NCI-H2196 (cell line): Measurements from ENCODE around the gene S100A14.
A peak's percentile ranks its signal among the peaks of the same experiment; 100 is the strongest.

Experiments
- DNase-seq: peaks from one replicate; lab custom pipeline; 2025; ENCODE audit not compliant: unreplicated experiment; lab: John Stamatoyannopoulos, UW

S100A14 gene

DNA sequence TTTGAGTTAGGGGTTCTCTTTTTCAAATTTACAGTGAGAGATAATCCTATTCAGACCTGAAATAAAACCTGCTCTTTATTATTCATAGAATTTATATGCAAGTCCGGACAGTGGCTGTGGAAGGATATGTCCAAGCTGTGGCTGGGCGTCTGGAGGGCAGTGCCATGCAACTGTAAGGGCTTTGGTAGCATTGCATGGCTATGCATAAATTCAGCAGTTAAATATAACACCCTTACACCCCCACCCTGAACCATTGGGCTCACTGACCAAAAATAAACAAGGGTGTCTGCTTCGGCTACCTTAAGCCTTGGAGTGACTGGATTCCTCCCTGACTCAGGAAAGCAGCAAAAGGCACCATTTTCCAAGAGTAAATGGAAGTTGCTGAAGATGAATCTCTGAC is 23.2 kb upstream of the S100A14 start:
- DNase-seq: no peak

DNA sequence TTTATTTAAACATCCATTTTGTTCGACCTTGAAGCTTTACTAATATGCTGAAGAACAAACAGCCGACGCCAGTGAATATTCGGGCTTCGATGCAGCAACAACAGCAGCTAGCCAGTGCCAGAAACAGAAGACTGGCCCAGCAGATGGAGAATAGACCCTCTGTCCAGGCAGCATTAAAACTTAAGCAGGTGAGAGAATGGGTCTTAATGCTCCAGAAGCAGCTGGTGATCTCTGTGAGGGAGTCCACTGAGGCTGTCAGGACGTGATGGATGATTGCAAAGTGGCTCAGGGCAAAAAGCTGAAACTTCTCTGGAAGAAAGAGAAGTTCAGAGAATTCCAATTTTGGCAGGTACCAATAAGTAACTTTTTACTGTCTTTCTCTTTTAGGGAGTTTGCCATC is 22.1 kb upstream of the S100A14 start:
- DNase-seq: no peak

DNA sequence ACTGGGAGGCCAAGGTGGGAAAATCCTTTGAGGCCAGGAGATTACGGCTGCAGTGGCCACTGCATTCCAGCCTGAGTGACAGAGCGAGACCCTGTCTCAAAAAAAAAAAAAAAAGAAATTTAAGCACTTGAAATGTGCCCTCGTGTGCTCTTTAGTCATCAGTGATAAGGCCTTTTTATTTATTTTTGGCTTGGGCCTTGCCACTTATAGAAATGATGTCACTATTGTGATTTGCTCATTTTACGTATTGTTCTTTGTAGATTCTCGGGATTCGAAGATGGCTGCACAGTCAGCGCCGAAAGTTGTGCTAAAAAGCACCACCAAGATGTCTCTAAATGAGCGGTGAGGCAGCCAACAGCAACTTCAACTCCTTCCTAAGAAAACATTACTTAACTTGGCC is 20.2 kb upstream of the S100A14 start:
- no peak for DNase-seq

DNA sequence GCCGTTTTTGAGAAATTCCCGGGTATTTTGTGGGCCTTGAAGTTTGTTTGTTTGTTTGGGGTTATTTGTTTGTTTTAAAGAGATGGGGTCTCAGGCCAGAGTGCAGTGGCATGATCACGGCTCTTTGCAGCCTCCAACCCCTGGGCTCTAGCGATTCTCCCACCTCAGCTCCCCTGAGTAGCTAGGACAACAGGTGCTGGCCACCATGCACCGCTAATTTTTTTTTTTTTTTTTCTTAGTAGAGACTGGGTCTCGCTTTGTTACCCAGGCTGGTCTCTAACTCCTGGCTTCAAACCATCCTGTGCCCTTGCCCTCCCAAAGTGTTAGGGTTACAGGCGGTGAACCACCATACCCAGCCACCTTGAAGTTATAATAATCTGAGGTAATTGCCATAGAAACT is 19.7 kb upstream of the S100A14 start:
- no peak for DNase-seq

DNA sequence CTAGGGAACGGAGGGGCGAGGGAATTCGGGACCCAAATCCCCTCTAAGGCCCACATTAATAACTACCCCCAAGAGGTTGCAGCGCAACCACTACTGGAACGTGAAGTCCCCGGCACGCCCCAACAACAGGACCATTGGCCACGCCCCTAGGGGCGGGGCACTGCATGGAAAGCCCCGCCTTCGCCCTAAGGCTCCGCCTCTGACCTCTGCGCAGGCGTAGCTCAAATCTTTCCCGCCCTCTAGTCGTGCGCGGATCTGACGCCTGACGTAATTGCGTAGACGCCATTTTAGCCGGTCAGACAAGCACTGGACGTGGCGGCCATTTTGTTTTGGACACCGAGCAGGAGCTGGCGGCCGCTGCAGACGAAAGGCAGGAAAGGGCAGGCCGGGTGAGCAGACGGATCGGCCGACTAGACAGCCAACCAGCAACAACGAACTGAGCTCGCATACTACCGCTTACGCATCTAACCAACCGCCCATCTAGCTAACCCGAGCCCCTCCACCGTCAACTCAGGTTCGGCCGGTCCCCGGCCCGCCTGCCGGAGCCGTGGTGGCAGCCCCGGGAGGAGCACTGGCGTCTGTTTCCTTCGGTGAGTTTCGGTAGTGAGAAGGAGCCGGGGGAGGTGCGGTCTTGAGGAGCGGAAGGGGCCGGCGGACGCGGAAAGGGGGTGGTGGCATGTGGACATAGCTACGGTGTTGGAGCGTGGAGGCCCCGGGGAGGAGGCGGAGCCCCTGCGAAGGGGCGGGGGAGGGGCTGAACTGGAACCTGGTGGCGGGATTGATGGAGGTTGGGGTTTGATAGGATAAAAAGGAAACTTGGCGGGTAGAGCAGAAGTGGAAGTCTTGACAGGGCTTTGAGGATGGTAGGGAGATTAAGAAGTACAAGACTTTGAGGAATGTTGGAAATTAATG is 17.9 kb upstream of the S100A14 start, which contains the start of gene CHTOP:
Gene CHTOP, plus strand, starts transcription at position 313 of the 912 bp plus-strand sequence. CDS start 2,523 bp downstream, outside the sequence.
- DNase-seq: peak; percentile 98

DNA sequence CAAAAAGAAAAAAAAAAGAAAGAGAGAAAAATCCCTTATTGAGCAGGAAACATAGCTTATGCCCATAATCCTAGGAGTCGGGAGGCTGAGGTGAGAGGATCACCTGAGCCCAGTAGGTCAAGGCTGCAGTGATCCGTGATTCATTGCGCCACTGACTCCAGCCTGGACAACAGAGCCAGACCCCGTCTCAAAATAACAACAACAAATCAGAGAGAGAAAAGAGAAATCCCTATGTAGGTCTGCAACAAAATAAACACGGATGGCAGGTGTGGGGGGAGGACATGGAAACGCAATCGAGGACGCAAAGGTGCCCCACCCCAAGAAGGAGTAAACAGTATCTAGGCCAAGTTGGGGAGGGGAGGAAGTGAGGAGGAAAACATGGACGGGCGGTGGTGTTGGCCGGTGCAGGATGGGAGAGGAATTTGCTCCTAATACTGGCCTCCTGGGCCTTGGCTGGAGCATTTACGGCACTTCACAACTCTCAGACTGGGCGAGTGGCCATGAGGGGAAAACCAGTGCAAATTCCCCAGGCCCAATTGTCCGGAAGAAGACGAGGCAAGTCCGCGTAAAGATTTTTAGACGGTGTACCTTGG is 17.1 kb upstream of the S100A14 start:
- peak; percentile 75 for DNase-seq

DNA sequence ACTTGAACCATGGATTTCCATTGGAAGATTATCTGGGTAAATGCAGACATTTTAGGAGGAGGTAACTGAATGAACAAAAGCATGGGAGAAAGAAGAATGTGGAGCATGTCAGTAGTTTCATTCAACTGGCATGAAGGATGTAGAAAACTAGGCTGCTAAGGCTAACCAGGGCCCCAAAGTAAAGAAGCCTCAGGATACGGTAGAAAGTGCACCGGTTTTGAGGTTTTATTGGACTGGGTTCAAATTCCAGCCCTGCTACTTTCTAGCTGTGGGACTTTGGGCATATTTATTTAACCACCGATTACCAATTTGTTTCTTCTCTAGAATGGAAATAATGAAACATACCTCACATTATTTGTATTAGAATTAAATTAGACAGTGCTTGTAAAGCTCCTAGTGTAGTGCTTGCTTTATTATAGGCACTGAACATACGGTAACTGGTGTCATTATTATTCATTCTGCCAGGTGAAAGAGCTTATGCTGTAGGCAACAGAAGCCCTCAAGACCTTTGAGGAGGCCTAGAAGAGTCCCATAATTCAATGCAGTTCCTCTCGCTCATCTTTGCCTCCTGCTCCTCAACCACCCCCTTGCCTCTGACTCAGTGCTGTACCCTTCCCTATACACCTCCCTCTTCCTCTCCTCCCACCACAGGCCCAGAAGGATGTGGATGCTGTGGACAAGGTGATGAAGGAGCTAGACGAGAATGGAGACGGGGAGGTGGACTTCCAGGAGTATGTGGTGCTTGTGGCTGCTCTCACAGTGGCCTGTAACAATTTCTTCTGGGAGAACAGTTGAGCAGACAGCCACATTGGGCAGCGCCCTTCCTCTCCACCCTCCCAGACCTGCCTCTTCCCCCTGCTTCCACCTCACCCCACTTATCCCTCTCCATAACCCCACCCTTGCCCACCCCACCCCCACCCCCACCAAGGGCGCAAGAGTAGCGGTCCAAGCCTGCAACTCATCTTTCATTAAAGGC is 15.2 kb upstream of the S100A14 start:
- no peak for DNase-seq

DNA sequence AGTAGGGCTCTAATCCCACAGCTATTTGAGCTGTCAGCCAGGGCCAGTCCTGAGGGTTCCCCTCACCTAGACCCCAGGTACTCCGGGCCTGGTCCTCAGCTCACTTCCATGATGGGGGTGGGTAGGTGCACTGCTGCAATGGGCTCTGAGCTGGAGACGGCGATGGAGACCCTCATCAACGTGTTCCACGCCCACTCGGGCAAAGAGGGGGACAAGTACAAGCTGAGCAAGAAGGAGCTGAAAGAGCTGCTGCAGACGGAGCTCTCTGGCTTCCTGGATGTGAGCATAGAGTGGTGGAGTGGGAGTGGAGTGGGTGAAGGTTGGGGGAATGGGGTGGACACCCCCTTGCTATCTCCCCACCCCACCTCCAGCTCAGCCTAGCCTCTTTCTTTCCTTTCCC is 14.3 kb upstream of the S100A14 start:
- DNase-seq: no peak

DNA sequence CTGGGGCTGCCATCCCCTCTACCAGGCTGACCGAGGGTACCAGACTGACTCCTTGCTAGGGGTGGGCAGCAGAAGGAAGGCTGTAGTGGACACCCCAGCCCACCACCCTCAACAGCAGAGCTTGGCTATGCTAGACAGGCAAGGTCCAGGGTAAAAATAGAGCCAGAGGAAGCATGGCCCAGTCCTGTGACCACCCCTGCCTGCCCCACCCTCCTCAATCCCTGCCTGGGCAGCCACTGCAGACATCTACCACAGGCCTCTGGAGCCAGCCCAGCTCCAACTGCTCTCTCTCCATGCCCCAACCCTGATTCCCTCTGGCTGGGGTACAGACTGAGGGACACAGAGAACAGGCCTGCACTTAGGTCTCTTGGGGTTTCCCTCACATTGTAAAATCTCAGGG is 13.8 kb upstream of the S100A14 start:
- no peak for DNase-seq

DNA sequence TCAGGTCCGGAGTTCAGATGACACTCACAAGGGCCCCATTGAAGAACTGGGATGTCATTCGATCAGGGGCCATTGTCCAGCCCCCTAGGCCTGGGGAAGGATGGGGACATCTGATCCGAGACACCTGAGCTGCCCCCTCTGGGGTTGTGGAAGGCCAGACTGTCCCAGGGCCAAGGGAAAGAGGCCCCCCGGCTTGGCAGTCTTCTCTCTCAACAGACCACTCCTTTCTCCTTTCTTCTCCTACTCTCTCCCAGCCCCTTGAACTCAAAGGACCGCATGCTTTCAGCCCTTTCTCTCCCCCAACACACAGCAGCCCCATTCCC is 13.2 kb upstream of the S100A14 start:
- no peak for DNase-seq

DNA sequence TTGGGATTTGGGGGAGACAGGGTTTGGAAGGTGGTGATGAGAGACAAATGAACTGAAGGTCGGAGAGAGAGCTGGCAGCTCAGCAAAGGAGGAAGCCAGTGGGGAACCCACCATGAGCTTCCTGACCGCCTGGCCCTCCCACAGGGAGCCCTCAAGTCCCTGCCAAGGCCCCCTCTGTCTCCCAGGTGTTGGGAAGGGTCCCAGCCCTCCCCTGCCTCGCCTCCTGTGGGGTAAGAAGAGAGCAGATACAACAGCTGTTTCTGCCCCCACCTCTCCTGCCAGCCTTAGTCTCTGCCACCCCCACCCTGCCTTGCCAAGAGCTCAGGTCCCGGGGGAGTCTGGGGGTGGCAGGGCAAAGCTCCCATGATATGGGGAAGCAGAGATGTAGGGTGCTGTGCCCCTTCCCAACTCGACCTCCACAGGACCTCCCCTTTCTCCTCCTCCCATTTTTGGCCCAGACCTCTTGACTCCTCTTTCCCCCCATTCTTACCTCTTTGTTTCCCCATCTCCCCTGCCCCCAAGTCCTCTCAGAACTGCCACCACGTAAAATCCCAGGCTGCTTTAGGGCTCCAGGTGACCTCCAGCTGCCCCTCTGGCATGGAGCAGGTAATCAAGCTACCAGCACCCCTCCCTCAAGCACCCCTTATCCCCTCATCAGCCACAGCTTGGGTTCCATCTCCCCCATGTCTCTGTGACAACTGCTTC is 12.7 kb upstream of the S100A14 start:
- no peak for DNase-seq

DNA sequence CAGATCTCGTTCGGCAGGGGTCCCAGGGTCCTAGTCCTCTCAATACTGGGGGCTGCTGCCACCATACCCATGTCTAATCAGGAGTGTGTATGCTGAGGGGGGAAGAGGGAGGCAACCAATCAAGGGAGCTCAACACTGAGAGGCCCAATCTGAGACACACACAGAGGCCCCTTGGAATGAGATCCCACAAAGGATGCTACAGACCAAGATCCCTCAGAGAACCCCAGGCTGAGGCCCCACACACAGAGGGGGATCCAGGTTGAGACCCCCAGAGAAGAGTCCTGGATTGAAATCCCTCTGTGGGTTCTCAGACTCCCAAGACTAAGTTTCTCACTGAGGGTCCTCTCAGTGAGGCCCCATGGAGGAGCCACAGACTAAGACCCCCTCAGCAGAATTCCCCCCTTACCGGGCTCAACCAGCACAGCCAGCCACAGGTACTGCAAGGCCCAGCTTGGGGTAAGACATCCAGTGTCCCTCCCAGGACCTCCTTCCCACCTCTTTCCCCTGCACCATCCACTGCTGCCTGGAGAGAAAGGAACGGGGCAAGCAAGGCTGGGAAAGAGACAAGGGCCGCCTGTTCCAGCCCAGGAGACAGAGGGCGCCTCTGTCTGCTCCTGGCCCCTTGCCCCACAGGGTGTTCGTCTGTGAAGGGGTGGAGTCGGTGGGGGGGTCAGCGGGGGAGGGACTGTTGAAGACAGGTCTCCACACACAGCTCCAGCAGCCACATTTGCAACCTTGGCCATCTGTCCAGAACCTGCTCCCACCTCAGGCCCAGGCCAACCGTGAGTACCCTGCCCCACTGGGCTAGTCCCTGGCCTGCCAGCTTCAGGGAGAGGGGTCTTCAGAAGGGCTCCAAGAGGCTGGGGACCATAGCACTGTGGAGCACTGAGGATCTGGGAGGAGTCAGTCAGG is 11.8 kb upstream of the S100A14 start, which contains the start of gene S100A1:
Gene S100A1, plus strand, starts transcription at position 720 of the 912 bp plus-strand sequence. CDS start 2,088 bp downstream, outside the sequence.
- peak; percentile 6 for DNase-seq

DNA sequence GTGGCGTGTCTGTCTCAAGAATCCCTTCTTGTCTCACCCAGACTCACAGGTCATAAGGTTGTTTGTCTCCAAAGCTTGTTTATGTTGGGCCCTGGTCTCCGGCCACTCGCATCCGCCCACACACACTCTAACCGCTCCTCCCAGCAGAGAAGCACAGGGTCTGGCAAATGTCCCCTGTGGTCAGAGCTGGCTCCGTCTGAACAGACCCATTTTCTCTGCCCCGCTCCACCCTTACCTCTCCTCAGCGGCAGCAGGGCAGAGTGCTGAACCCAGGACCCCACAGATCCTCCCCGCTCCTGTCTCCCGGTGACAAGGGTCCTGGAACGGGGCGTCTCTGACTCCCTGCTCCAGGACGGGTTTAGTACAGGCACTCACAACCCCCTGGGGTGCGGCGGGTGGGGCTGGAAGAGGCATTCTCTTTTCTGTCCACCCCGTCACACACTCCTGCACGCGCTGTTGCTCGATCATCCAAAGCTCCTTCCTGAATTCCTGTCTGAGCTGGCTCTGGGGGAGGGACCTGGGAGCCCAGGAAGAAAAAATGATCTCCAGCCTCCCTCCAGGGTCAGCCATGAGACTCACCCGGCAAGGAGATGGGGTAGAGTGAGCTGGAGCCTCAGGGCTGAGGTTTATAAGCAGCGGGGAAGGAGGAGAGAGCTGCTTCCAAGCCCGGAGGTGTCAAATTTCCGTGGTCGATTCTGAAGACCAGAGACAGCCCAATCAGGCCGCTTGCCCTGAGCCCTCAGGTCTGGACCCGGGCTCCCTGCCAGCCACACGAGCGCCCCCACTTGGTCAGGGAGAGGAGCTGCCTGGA is 11.0 kb upstream of the S100A14 start, which contains the start of gene S100A13:
Gene S100A13, minus strand, starts transcription at position 602 of the 811 bp plus-strand sequence. CDS start 1,033 bp downstream, outside the sequence.
- peak; percentile 90 for DNase-seq

DNA sequence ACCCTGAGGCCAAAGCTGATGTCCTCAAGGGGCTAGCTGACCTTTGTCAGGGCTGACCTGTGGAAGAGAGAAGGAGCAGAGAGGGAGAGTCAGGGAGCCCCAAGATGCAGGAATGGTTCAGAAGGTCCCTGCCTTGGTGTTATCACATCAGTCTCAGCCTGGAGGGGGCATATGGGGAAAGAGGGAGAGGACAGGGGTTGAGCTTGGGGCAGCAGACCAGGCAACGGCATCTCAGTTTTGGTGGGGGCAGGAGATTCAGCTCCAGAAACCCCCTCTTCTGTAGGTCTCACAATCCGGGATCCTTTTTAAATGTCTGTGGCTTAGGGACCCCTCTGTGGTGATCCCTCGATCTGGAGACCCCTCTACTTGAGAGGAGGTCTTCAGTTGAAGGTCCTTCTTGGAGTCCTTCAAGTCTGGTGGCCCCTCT is 10.4 kb upstream of the S100A14 start:
- DNase-seq: no peak

DNA sequence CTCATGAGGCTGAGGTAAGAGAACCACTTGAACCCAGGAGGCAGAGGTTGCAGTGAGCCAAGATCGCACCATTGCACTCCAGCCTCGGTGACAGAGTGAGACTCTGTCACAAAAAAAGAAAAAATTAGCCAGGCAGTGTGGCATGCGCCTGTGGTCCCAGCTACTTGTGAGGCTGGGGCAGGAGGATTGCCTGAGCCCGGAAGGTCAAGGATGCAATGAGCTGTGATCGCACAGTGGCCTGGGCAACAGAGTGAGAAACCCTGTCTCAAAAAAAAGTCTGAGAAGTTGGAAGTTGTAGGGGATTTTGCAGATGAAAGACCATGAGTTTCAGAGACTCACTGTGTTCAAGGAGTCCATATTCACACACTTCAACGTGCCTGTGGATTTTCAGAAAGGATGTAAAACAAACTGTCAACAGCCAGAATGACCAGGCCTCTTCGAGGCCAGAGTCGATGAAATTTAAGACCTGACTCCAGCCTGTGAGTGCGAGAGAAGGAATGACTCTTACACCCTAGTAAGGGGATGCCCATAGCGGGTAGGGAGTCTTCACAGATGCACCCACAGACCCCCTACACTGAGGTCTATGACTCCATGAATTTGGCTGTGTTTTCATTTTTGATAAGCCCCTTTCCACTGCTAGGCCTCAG is 9.0 kb upstream of the S100A14 start:
- DNase-seq: no peak

DNA sequence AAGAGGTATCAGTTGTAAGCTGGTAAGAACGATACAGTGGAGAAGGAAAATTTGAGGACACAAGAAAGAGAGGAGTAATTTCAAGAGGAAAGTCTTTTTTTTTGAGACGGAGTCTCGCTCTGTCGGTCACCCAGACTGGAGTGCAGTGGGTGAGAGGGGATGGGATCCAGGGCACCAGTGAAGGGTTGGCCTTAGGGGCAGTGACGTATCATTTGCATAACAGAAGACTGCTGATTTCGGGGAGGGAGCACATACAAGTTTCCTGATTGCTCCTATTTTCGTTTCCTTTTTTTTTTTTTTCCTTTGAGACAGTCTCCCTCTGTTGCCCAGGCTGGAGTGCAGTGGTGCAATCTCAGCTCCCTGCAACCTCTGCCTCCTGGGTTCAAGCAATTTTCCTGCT is 7.0 kb upstream of the S100A14 start:
- no peak for DNase-seq

DNA sequence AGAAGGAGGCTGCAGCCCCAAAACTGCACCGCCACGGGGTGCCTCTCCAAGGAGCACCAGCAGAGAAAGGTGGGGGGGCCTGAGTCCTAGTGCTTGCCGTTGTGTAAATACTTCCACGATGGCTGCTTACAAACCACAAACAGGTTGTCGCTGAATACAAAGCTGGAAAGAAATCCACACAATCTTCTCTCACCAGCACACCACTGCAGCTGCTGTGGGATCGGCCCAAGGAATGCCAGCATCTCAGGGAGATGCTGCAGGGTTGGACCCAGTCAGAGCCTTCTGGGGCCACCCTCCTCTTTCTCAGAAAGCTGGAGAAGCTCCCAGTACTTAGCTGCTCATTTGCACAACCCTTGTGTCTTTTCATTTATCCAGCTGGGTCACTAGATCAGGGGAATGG is 3.0 kb upstream of the S100A14 start:
- no peak for DNase-seq

DNA sequence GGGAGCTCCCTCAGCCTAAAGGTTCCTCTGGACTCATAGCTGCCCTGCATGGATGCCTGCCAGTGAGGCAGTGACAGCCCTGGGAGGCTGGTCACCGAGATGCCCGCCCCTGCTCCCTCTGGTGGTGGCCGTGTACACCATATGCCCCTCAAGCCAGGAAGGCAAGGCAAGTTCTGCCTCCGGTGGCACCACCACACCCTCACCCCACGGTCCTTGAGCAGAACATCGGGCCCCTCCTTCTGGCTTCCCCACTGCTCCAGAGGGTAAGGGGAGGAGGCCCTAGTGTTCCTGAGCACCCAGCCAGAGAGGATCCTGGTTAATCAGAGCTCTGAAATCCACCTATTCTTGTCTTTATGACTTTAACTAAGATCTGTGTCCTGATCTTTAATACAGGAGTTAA is 1.5 kb upstream of the S100A14 start:
- peak; percentile 55 for DNase-seq
